NOMO-1 (cell line): ENCODE data around the gene CMTM6.
"Not testable (repeated sequence)": the region's sequence is repeated elsewhere in the genome, so short reads cannot be mapped to it uniquely, and the experiment has no call there.

Experiments used
- DNase-seq, 2 experiments: peaks; one replicate each; lab custom pipeline; 2025; ENCODE audit not compliant: unreplicated experiment in 2 of 2; lab: John Stamatoyannopoulos, UW

CMTM6 gene

DNA sequence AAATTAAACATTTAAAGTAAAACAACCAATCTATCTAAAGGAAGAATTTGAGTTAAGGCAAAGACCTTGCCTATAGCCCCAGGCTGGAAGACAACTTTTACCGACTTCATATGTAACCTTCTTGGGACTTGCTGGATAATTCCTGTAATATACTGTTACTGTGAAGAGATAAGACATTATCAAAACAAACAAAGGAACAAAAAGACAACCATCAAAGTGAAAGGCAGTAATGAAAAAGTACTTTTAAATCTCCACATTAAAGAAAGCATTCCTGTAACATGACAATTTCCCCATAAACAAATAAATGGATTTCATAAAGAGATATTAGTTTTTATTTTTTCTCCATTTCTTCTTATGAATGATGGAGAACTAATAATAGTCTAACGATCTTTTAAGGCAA, 2.4 kb downstream of the CMTM6 start:
- DNase-seq: no peak

DNA sequence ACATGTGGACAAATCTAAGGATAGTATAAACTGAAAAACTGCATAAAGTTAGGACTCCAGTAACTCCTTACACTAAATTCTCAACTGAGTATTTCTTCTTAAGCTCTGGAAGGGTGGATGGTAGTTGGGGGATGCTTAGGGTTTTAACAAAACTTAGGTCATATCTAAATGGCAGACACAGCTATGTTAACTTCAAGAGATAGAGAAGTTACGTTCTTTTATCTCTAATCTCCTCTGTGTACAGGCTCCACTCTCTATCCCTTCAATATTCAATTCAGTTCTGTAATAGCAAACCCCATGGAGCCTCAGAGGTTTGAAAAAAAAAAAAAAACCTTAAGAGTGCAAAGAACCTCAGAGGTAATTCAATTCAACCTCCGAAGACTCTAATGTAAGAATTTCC, 3.1 kb downstream of the CMTM6 start:
- DNase-seq: no peak

DNA sequence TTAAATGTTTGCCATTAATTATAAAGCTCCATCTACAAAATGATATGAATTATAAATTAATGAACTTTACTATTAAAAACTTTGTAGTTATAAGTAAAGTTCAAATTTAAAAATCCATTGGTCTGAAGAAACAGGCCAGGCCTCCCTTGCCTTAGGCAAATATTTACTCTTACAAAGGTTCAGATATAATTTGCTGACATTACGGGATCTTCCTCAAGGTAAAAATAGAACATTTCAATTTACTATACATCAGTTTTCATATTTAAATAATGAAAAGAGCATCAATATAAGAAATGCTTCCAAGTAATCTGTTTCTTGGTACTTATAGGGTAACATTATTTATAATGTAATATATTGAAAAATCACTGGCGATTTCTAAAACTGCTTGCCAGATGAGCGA, 3.7 kb downstream of the CMTM6 start:
- DNase-seq: no peak

DNA sequence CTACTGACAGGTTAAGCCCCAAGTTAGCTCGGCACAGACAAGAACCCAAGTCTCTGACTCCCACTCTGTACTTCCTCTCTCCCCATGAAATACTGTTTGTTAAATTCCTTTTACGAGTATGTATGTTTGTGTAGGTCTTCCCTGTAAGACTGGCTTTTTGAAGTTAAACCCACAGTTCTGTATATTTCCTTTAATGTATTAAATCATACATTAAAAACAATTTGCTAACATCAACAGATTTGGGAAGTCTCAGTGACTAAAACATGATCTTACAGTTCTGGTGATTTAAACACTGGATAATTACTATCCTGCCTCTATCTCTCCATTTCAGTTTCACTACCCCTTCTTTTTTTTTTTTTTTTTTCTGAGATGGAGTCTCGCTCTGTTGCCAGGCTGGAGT, 4.4 kb downstream of the CMTM6 start:
- peak in 1 of 2 experiments; percentile 69 for DNase-seq

DNA sequence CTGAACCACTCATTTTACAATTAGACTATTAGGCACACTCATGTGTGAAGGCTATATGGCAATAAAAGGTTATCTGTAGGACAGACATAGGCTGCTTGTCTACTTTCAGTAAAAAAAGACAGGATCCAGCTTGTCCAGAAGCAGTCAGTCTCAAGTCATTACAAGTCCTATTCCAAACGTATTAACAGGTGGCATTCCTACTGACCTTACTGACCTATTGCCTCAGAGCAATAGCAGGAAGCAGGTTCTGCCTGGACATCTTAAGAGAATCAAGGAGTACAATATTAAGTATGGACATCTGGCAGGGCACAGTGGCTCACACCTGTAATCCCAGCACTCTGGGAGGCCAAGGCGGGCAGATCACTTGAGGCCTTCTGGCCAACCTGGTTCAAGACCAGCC, 7.0 kb downstream of the CMTM6 start:
- no peak for DNase-seq

DNA sequence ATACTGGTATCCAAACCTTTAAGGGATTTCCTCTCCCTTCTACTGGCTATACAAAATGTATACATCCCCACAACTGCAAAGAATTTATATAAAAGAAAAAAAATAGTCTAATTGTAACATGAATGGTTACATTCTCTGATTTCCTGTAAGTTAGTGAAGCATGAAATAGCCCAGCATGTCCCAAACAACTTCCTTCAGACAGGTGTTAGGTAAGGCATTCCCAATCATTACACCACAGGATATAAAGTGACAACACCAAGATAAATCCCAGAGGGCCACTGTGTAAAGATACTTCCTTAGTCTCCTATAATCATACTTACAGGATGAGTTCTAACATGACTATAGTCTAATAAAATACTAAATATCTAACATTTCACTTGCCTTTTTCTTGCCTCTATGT, 7.6 kb downstream of the CMTM6 start:
- DNase-seq: no peak

DNA sequence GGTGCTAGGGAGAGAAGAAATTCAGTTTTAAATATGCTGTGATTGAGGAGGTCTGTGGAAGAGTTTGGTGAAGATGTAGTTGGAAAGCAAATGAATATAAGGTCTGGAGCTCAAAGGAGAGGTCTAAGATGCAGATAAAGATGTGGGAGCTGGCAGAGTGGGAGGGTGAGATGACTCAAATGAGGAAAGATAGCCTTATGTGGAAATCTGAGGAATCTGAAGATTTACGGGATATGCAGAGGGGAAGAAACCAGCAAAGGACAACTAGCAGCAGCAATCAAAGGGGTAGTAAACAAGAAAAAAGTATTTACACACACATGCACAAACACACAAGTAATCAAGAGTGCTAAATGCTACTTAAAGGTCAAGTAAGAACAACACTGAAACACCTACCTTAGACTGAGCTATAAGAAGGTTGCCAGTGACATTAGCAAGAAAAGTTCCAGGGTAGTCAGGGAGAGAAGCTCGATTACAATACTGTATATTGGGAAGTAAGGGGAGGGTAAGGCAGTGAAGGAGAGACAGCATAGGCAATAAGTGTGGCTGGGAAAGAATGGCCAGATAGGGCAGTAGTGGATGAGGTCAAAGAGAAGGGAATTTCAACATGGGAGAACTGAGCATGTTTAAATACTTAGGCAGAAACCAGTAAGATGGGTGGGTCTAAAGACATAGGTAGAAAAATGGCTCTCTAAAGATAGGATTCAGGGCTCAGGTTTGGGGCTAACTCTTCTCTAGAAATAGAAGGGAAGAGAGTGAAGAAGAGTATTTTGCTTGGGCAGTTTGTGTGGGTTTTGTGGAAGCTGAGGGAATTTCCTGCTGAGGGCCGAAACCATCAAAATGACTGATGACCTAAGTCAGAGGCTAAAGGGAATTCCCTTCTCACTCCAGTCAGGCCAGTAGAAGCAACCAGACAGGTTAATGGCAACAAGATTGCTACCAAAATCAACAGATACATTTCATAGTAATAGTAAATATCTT, 8.9 kb downstream of the CMTM6 start:
- DNase-seq: no peak

DNA sequence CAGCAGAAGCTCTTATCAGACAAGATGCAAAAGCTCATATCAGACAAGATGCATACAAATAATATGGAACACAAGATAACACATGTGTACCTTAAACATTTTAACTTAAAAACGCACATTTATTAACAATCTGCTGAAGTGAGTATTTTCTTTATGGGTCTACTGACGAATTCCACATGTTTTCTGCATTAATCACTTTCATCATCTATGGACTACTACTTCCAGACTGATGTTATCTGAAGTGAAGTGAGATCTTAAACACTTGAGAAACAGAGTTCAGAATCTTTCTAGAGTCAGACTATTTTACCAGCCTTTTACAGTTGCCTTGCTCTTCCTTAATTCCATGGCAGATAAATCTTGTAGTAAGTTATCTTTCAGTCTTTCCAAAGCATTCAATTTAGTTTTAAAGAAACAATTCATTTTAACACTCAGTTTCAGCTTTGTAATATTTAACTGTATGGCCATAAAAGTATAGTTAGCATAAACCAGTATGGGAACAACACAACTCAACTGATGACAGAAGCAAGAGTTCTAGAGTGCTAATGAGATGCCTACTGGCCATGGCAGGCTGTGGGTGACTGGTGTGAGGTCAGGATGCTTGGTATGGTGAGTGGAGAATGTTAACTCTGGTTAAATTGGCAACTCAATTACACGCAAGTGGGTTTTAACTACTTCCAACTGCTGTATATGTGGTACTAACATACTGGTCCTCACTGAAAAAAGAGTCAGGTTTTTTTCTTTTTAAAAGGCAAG, 9.8 kb downstream of the CMTM6 start:
- DNase-seq: no peak

DNA sequence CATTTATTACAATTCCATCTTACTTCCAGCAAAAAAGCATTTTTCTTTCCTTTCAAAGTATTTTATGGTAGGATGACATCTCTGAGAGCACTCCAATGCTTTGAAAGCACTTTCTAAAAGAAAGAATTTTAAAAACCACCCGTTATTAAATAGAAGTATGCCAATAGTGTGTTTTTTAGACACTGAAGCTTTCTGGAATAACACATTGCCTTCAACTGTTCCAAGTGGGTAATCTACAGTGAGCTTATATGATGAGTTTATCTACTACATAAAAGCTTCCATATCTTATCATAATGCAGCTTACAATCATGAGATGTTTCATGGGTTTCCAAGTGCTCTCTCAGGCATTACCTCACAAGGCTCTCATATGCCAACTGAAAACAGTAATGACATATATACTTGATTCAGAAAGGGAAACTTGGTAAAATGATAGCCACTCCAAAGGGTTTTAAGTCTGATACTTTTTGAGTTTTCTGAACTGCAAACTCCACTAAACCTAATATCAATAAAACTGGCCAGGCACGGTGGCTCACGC, 14.1 kb downstream of the CMTM6 start:
- DNase-seq: no peak

DNA sequence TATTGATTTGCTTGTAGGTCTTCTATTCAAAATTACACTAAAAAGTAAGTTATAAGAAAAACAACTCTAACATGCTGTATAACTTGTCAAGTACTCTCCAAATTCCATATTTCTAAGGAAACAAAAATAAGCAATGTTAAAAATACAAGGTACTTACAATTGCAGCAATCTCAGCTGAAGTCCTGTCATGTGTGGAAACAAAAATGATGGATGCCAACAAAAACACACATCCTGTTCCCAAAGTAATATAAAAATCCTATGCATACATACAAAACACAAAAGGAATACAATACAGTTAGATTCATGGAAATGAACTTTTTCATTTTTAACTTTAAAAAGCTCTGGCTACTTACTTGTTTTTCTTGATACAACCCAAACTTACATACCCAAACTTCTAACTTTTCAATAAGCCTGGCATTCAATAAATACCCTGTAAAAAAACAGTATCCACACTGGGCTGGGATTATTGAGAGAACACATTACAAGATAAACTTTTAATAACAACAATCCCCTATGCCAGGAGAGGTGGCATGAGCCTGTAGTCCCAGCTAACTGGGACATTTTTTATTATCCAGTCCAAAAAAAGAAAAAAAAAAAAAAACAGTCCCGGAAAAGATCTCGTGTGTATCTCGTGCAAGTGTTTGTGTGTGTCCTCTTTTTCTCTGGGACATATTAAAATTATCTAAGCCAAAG, 14.7 kb downstream of the CMTM6 start:
- no peak for DNase-seq

DNA sequence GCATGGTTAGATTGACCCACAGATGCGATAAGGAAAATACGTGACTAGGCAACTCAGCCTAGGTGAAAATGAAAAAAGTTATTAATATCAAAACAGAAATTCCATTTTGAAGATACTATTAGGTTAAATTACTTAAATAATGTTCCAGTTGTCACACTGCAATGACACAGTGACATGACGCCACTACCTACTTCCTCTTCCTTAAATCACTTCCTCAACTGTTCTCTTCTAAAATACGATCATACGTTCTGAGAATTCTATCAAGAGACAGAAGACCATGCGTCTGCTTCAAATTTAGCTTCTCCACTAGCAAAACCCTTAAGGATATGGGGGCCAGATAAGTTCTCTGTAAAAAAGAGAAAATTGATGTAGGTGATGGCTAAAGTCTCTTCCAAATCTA, 18.2 kb downstream of the CMTM6 start:
- peak in 1 of 2 experiments; percentile 88 for DNase-seq

DNA sequence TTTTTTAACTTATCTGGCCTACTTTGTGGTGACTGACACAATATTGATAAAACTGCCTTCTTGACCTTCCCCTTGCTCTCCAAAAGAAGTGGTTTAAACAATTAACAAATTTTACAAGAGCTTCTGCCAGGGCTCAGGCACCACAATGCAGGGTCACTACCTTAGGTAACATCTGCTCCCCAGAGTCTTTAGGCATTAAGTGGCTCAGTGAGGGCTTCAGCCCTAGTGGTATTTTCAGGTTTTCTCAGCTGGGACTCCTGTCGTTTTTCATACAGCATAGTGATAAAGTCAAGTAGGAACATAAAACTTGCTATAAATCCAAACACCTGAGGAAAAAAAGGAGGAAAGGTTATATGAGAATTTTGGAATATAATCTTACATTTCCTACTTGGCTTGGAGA, 18.9 kb downstream of the CMTM6 start:
- DNase-seq: no peak

DNA sequence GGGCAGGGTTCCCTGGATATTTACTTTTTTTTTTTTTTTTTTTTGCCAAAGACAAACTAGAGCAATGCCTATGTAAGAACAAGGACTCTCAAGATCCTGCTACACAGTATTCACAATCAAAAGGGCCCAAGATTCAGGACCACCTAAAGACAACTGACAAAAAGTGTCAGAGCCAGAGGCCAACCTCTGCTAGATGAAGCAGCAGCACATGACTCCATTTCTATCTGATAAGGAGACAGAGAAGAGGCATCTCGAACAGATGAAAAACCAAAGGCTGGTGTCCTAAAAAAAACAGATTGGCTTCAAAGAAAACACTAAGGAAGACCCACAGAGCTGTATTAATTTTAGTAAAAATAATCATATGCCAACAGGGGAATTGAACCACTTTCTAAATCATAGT, 20.0 kb downstream of the CMTM6 start:
- no peak for DNase-seq

DNA sequence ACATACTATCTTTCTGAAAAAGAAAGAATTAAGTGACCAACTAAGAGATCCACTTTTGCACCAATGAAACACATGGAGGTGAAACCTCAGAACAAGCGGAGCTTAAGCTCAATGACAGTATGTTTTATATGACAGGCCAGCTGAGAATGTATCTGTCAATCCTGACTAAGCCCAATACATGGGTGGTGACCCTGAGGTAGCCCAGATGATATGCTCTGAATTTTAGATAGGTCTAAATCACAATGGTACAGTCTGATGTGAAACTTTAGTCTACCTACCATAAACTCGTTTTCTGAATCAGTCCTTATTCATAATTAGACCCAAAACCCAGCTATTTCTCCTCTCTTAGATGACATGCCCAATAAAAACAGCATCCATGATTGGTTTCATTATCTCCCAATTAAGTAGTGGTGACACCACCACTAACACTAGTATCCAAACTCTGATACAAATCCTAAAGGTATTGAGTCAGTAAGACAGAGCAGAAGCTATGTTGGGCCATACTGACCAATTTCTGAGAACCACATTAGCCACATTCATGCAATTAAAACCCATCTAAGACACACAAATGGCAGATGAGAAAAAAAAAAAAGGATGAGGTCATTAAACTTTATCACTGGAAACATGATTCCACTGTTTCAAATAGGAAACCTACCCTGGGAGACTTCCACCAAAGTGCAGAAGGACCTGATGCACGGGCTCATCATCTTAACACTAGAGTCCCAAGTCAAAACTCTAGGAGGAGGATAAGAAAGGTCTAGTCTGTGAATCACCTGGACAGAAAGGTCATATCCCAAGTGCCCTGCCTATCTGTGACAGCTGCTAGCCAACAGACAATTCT, 20.6 kb downstream of the CMTM6 start:
- DNase-seq: no peak

DNA sequence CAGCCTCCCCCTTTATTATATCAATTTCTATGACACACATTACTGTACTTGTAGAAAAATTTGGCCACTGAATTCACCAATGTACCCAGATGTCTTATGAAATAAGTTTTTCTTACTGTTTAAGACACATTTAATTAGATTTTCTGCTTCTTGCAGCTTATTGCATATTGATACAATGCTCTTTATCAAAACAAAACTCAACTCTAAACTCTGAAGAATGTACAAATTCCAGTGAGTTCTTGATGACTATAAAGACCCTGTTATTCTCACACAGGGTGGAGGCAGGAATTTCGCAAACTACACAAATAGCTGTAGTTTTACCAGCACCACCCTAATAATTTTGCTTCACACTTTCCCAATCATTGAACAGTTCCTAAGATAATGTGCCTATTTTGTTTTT, 22.0 kb downstream of the CMTM6 start:
- DNase-seq: no peak

DNA sequence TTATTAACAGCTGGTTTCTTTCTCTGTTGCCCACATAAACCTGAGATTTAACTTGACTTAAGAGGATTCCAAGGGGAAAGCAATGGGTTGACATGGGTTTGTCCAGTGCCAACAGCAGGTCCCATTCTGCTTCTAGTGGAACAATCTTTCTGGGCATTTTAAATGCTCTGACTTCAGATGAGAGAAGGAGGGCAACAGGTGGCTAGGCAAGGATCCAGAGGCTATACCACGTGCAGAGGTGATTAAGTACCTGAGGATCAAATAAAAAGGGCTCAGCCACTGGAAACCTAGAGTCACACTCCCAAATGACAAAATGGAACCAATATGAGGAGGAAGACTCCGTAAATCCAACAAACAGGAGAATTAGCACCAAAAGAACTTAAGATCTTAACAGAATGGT, 28.5 kb downstream of the CMTM6 start:
- no peak for DNase-seq

DNA sequence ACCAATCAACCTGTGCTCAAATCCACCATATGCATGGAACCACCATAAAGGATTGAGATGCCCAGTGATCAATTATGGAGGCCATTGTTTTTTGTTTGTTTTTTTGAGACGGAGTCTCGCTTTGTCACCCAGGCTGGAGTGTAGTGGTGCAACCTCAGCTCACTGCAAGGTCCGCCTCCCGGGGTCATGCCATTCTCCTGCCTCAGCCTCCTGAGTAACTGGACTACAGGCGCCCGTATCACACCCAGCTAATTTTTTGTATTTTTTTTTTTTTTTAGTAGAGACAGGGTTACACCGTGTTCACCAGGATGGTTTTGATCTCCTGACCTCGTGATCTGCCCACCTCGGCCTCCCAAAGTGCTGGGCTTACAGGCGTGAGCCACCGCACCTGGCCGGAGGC, 30.5 kb downstream of the CMTM6 start:
- DNase-seq: not testable (repeated sequence)

DNA sequence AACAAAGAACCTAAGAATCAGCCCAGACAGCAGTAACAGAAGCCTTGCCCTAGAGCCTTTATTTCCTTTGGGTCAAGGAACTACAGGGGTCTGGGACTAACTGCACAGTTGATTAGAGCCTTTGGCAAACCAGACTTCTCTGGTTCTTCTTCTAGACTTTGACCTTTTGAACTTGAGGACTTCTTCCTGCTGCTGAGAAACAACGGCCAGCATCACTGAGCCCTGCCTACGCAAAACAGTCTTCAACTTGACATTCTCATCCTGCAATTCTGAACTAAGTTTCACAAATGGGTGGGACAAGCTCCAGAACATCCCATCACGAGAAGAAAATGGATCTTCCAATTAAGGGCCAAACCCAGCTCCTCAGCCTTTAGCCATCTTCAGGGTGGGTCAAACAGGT, 31.4 kb downstream of the CMTM6 start:
- no peak for DNase-seq

DNA sequence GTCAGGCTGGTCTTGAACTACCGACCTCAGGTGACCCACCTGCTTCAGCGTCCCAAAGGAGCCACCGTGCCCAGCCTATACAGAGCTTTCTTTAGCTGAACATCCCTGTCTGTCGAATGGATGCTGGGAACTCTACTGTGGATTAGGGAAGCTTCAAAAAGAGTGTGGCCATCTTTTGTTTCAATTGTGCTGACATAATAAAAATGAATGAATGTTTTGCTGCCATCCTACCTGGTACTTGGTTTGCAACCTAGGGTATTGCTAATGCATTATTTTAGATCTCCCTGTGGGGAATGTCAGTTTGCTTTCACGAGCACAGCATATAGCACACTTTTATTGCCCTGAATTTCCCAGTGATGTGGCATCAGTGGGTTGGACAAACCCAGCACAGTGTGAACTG, 32.3 kb downstream of the CMTM6 start:
- no peak for DNase-seq

DNA sequence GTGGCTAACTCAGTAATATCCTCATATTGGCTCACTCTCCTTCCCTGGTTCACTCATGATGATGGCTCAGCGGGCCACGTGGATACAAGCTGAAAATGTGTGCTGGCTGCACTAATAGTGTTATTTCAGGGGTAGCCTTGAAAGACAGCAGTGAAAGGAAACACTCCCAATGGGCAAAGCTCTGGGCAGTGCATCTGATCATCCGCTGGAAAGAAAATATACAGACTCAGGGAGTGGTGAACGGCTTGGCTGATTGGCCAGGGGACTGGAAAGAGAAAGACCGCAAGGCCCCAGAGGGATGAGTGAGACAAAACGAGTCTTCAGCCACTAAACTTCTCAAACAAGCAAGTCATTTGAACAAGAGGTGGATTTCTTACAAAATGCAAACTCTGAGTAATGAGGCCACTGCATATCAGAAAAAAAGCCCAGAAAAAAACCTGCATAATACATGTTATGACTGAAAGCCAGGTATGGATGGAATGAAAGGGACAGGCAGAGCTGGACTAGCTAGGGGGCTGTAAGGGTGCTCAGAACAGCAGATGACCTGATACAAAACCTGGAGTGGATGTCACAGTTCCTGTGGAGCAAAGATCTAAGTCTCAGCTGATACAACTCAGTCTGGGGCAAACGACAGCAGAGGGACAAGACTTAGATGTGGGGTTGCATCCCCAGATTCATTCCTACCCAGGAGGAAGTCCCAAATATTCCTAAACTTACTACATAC, 33.3 kb downstream of the CMTM6 start:
- DNase-seq: no peak
